HG03025 (cell line): ENCODE results near the gene SPP2.

Source experiments
- ATAC-seq: cut with Tn5 transposase; IDR thresholded peaks from one replicate; pipeline ENCODE4 v1.9.1; 2021; ENCODE audit warnings: mild to moderate bottlenecking, moderate library complexity; ENCODE audit not compliant: unreplicated experiment, low FRiP score

SPP2 gene

GRCh38 chr2:234091432-234091879, 41.0 kb downstream of the SPP2 start:
- ATAC-seq: no peak

GRCh38 chr2:234091883-234092282, 41.4 kb downstream of the SPP2 start:
- no peak for ATAC-seq

GRCh38 chr2:234092344-234092743, 41.8 kb downstream of the SPP2 start:
- ATAC-seq: no peak

- ATAC-seq: no peak
These were observed 44.8 kb downstream of the SPP2 start for GRCh38 chr2:234095301-234095700.

- no peak for ATAC-seq
These were observed 45.7 kb downstream of the SPP2 start for GRCh38 chr2:234096164-234096563.

GRCh38 chr2:234098681-234099080, 48.2 kb downstream of the SPP2 start:
- no peak for ATAC-seq

GRCh38 chr2:234099266-234099665, 48.8 kb downstream of the SPP2 start:
- no peak for ATAC-seq

GRCh38 chr2:234100686-234101085, 50.2 kb downstream of the SPP2 start:
- ATAC-seq: no peak

GRCh38 chr2:234102112-234102511, 51.6 kb downstream of the SPP2 start:
- ATAC-seq: no peak

- no peak for ATAC-seq
These were observed 57.4 kb downstream of the SPP2 start for GRCh38 chr2:234107861-234108260.

- no peak for ATAC-seq
These were observed 58.8 kb downstream of the SPP2 start for GRCh38 chr2:234109321-234109720.

GRCh38 chr2:234110219-234110618, 59.7 kb downstream of the SPP2 start:
- no peak for ATAC-seq

GRCh38 chr2:234111523-234111922, 61.0 kb downstream of the SPP2 start:
- ATAC-seq: no peak

GRCh38 chr2:234116010-234116409, 65.5 kb downstream of the SPP2 start:
- no peak for ATAC-seq

GRCh38 chr2:234121999-234122398, 71.5 kb downstream of the SPP2 start:
- no peak for ATAC-seq

- no peak for ATAC-seq
These were observed 75.1 kb downstream of the SPP2 start for GRCh38 chr2:234125451-234126145.

GRCh38 chr2:234126146-234126470, 75.6 kb downstream of the SPP2 start:
- ATAC-seq: no peak
